GM18505 (cell line): ENCODE results near the gene ARHGAP20.
"Not testable (repeated sequence)": the region's sequence is repeated elsewhere in the genome, so short reads cannot be mapped to it uniquely, and the experiment has no call there.

Experiments used
- ATAC-seq: cut with Tn5 transposase; IDR thresholded peaks from one replicate; pipeline ENCODE4 v1.9.1; 2021; ENCODE audit not compliant: unreplicated experiment
- POLR2A ChIP-seq: IDR thresholded peaks from 4 replicates; pipeline ENCODE4 v1.6.1; 2011; ENCODE audit warnings: borderline replicate concordance; ENCODE audit not compliant: insufficient read depth, insufficient read length; ENCODE audit errors: extremely low read depth

The ARHGAP20 gene

DNA sequence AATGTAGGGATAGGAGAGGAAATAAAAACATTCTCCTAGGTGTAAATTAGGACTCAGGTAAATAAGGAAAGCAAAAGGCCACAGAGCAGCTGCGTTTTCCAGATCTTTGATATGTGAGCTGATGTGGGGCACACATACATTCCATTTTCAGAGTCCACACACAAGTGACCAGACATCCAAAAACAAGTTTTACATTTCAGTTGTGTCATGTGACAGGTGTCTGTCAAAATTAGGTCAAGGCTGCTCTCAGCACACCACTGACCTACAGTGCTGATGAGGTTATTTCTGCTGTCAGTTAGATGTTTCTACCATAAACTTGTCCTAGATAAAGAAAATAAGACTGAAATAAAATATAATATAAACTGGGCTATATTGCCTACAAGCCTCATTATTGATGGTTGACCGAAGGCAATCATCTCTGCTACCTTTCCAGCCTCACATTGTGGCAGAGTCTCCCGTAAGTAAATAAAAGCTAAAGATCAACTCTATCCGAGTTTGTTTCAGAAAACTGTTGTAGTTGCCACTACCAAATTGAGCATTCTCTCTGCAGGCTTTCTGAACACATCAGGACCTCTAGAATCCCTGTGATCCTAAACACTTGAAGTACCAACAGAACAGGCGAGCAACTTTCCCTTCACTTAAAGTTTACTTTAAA is 7.9 kb downstream of the ARHGAP20 start:
- ATAC-seq: no peak
- TF ChIP-seq POLR2A: no peak

DNA sequence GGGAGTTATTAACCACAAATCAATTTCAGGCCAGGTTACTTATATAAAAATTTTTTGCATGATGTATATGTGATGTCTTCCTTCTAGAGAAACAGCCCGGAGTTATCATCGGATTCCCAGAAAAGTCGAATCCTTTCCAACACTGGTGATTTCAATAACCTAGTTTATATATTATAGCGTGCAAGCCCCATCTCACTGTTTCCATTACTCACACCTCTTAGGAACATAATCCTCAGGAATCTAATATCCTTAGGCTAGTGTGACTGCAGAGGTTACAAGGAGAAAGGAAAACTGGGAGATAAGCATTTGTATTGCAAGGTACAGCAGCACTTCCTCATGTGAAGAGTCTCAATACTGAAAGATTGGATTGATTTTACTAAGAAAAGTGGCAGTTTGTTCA is 20.3 kb downstream of the ARHGAP20 start:
- ATAC-seq: no peak
- TF ChIP-seq POLR2A: no peak

DNA sequence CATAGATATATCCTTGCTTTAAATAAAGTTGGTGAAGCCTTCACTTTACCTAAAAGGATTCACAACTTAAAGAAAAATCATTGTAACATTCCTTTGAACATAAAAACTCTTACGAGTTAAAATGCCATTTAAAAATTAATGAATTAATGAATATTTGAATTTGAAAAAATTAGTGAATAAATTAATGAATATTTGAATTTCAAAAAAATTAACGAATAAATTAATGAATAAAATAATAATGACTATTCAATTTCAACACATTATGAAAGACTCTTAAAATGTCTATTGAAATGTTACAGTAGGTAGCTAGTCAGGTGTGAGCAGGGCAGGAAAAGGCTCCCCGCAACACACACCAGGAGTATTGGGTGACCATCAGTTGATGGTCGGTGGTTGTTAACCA is 22.9 kb downstream of the ARHGAP20 start:
- TF ChIP-seq POLR2A: no peak
- no peak for ATAC-seq

DNA sequence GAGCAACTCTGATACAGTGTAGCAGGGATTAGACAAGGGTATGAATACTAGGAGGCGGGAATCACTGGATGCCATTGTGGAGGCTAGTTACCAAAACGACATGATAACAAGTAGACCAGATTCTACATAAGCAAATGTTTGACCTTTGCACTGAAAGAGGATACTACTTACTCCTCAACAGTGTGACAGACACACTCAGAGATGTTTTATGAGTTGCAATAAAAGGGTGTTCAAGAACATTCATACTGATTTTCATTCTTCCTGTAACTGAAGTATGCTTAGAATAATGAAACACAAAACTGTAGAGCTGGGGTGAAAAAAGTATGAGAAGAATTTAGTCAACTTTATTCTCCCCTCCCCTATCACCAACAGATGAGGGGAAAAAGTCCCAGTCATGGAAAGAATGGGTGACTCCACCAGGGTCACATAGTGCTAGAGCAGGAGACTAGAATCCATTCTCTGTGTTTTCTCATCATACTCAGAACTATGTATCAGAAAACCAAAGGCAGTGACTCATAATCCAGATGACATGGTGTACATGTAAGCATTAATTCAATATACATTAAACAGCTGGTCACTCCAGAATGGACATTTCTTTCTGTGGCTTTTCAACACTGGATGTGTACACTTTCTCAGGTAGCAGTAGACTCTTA is 32.8 kb downstream of the ARHGAP20 start:
- TF ChIP-seq POLR2A: no peak
- no peak for ATAC-seq

DNA sequence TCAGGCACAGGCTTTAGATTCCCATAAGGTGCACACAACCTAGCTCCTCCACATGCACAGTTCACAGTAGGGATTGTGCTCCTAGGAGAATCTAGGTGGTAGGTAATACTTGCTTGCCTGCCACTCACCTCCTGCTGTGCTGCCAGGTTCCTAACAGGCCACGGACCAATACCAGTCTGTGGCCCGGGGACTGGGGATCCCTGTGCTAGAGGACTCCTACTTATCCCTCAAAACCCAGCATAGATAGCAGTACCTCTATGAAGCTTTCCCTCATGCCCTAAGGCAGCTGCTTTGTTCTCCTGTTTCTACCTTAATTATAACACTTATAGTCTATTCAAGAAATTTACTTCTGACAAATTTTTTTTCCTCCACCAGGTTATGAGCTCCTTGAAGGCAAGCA is 36.7 kb downstream of the ARHGAP20 start:
- TF ChIP-seq POLR2A: no peak
- ATAC-seq: no peak

DNA sequence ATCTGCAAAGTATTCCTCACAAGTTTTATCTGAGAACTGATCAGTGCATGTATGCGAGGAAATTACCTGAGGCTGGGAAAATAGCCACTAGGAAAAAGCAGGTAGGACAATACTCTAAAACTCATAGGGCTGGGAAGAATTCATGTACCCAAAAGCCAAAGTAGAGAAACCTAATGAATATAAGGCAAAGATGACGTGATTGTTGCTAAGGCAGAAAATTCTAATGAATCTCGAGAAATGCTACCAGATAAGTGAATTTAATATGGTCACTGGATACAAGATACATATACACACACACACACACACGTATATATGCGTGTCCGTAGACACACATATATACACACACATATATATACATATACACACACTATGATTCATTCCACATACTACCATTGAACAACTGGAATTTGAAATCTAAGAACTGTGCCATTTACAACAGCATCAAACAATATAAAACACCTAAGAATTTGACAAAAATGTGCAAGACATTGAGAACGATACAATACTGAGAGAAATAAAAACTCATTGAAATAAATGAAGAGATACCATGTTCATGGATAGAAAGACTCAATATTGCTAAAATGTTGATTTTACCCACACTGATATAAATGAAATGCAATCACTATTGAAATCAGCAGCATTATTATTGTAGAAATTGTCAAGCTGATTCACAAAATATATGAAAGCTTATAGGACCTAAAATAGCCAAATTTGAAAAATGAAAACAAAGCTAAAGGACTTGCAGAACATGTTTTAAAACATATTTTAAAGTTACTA is 46.4 kb downstream of the ARHGAP20 start:
- ATAC-seq: no peak
- TF ChIP-seq POLR2A: no peak

DNA sequence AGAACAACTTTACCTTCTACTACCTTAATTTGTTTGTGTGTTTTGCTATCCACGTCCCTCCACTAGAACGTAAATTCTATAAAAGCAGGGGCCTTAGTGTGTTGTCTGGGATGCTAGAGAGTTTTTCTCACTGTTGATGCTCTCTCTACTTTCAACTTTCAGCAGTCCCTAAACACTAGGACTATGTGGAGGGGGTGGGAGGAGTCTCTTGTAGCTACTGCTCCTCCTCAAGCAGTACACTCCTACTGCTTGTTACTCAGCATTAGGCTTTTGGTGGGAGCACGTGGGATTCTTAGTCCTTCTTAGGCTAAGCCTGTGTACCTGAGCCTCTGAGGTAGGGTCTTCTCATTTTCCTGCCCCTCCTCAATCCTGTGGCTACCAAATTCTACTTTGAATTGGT is 56.3 kb downstream of the ARHGAP20 start:
- TF ChIP-seq POLR2A: no peak
- ATAC-seq: no peak

DNA sequence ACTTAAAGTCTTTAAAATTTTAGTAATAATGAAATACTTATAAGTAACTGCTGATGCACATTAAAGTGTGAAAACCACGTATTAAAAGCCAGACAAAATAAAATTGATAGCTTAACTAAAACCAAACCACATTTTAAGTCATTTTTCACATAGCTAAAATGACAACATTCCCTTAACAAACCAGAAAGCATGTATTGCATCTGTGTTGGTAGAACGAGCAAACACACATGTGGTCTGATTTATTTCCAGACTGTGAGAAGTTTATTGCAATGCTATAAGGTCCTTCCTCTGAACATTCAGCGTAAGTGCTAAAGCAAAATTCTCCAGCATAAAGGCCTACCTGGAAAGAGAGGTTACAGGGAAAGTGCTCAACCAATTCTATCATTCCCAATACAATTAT is 57.8 kb downstream of the ARHGAP20 start:
- no peak for ATAC-seq

DNA sequence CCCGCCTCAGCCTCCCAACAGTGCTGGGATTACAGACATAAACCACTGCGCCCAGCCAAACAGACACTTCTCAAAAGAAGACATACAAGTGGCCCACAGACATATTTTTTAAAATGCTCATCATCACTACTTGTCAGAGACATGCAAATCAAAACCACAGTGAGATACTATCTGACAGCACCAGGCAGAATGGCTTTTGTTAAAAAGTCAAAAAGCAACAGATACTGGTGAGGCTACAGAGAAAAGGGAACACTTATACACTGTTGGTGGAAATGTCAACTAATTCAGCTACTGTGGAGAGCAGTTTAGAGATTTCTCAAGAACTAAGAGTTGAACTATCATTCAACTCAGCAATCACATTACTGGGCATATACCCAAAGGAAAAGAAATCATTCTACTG is 67.0 kb downstream of the ARHGAP20 start:
- no peak for ATAC-seq
- TF ChIP-seq POLR2A: no peak

More for the DNA sequence above, 57.8 kb downstream of the ARHGAP20 start:
- no peak for TF ChIP-seq POLR2A

DNA sequence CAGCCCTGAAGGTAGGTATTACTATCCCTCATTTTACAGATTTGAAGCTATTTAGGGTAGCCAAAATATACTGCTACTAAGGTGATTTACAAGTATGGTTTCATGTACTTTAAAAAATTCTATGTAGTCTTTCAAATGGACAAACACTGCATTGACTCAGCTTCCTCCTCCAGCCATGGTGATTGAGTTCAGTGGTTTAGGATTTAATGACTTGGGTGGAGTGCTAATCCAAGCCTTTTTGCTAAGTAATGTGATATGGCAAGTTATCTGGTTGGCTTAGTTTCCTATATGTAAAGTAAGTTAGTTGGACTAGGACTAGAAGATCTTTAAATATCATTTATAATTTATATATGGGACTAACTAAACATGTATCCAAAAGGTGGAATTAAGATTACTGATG is 77.9 kb downstream of the ARHGAP20 start:
- no peak for ATAC-seq
- no peak for TF ChIP-seq POLR2A

DNA sequence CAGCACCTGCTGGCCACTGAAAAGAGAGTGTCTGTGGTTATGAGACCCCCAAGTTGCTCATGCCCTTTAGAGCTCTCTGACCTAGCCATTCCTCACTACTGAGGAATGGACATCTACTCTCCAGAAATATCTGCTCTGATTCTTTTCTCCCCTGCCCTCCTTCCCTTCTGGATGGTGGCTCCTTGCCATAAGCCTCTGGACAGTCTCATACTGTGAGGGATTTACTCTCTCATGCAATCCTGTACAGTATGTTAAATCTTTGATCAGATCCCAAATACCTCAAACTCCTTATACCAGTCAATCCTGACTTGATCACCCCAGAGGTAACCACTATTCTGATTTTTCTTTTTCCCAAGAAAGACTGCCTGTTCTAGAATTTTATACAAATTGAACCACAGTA is 80.7 kb downstream of the ARHGAP20 start:
- no peak for ATAC-seq
- no peak for TF ChIP-seq POLR2A

DNA sequence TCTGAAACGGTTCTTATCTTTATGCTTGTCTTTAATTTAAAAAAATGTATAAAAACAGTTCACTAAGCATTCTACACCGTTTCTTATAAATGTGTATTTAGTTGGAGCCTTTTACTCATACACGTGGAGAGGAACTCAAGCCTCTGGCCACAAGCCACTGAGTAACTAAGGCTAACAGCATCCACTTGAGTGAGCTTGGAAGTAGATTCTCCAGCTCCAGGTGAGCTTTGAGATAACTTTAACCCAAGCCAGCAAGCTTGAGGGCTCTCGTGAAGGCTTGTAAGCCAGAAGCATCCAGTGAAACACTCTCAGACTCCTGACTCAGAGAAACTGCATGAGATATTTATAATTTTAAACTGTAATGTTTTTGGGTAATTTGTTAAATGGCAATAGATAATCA is 82.6 kb downstream of the ARHGAP20 start:
- no peak for TF ChIP-seq POLR2A
- no peak for ATAC-seq

DNA sequence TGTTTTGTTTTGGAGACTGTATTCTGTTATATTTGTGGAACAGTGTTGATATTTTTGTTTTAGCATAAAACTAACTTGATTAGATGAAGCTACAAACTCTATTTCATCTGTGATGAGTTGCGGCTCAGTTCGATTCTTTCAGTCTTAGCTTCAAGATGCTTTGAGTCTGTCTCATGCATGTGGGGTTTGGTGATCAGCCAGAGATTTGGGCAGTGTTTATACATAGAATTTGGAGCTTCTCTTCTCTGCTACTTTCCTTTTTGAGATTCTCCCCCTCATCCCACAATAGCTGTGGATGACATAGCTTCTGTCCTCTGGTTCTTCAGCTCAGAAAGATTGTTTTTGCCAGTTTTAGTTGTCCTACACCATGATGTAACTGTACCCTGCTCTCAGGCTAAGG is 90.4 kb downstream of the ARHGAP20 start:
- no peak for TF ChIP-seq POLR2A
- ATAC-seq: no peak

DNA sequence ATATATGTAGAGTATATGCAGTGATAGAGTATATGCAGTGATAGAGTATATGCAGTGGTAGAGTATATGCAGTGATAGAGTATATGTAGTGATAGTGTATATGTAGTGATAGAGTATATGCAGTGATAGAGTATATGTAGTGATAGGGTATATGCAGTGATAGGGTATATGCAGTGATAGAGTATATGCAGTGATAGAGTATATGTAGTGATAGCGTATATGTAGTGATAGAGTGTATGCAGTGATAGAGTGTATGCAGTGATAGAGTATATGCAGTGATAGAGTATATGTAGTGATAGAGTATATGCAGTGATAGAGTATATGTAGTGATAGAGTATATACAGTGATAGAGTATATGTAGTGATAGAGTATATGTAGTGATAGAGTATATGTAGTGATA is 92.9 kb downstream of the ARHGAP20 start:
- ATAC-seq: not testable (repeated sequence)

DNA sequence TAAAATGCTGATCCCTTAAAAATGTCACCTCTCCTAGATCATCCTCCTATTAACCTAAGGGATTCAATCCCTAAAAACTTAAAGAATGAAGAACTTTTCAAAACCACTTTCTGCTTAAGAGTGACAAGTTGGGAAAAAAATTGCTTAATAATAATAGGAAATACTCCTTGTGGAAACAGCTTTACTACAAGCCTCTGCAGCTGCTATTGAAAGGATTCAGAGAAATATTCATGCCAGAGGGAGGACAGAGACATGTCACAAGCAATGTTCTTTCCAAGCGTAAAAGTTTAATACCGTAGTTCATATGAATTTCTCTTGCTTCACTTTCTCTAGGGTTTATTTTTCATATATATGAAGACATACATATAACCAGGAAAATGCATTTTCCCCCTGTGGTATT is 98.2 kb downstream of the ARHGAP20 start:
- no peak for TF ChIP-seq POLR2A
- ATAC-seq: no peak
